C1 segment of cervical spinal cord (tissue), 14 donors: ENCODE measurements around the gene KRT13.

ENCODE experiments used
- DNase-seq, 14 donors: peaks; one replicate each; lab custom pipeline; 2025; lab: John Stamatoyannopoulos, UW

The KRT13 gene

GRCh38 chr17:41468346-41468745, 37.1 kb downstream of the KRT13 start:
- no peak for DNase-seq

DNA sequence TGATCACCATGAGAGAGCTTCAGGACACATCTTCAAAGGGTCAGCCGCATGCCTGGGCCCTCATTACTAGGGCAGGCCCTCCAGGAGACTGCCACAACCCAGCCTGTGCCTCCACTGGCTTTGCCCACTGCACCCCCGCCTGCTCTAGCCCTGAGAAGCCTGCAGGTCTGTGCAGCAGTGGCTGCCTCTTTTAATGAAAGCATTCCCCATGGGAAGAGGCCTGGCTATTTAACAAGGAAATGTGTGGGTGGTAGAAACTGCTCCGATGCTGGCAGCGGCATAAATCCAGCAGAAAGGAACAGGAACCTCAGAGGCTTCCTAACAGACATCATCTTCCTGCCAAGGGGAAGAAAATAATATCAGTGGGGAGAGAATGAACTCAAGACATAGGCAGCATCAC, 37.9 kb downstream of the KRT13 start:
- DNase-seq, result no peak

DNA sequence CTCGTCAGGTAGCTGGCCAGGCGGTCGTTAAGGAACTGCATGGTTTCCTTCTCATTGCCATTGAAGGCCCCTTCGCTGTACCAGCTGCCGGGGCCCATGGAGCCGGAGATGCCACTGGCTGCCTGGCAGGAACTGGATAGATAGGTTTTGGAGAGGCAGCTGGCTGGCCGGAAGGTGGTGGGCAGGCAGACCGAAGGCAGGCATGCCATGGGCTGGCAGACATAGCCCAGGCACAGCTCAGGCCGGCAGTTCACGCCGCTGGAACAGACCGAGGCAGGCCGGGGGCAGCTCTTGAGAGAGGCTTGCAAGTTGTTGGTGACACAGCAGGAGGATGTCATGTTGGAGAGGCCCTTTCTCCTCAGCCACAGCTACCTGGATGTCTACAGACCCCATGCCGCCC, 38.4 kb downstream of the KRT13 start, which contains the start of gene KRT32:
TSS of gene KRT32 (minus strand) at position 399 of the 400 bp plus-strand sequence. CDS start at position 338, 61 bp downstream.
- DNase-seq, result no peak

GRCh38 chr17:41464682-41465081, 40.7 kb downstream of the KRT13 start:
- DNase-seq, result no peak

DNA sequence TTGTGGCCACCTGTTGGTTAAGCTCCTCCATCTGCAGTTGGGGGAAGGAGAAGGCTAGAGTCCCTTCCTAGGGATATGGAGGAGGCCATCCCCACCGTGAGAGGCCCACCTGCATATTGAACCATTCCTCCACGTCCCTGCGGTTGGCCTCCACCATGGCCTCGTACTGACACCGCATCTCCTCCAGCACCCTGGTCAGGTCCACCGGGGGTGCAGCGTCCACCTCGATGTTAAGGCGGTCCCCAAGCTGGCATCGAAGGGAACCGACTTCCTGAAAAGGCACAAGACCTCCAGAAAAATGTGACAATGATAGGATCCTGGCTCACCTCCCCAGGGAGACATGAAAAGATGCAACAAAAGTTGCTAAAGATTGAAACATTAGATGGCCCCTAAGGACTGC, 41.2 kb downstream of the KRT13 start:
- no peak for DNase-seq

DNA sequence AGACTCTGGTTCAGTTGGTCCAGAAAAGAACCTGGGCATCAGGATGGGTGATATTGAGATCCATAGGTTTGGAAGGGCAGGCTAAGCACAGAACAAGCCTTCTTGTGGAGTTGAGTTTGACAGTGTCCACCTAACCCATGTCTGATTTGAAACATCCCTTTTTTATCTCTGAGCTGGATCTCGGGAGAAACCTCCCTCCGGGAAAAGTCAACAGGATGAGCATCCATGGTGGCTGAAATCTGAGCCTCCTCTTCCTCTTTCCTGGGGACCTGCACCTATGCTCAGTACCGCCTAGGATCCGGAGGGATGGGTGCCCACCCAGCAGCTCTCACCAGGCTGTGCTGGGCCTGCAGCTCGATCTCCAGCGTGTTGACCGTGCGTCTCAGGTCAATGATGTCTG, 41.7 kb downstream of the KRT13 start:
- DNase-seq, result no peak

GRCh38 chr17:41462705-41463104, 42.7 kb downstream of the KRT13 start:
- no peak for DNase-seq

DNA sequence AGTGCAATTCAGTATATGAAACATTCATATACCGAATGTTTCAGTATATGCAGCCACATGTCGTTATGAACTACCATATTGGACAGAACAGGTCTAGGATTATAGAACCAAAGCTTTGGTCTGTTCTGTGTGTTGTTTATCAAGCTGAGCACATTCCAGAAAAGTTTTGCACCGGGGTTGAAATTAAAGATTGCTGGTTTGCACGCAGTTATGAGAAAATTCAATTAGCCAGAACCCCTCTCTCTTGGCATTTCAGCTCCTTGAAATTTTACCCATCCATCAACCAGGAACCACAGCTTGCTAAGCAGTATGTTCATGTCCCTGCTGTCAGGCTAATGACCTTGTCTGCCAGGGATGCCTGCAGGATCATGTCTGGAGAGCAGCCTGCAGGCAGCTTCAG, 47.7 kb downstream of the KRT13 start:
- no peak for DNase-seq

GRCh38 chr17:41456204-41456603, 49.2 kb downstream of the KRT13 start:
- DNase-seq, result no peak

GRCh38 chr17:41455236-41455635, 50.2 kb downstream of the KRT13 start:
- no peak for DNase-seq

DNA sequence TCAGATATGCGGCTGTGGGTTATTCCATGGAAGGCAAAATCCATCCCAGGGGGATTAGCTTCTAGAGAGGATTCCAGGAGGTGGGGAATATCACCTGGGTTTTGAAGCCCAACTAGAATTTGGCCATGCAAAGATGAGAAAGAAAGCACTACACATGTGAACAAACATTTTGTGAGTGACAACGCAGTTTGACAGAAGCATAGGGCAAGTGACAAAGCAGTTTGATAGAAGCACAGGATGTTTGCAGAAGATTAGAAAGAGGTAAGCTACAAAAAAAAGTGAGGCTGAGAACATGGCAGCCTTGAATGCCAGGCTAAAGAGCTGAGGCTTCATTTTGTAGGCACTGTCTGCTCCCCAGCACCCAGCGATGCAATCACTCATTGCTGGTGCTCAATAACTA, 52.3 kb downstream of the KRT13 start:
- DNase-seq, result no peak

- DNase-seq, result no peak
These were observed 53.1 kb downstream of the KRT13 start for GRCh38 chr17:41452281-41452680.

DNA sequence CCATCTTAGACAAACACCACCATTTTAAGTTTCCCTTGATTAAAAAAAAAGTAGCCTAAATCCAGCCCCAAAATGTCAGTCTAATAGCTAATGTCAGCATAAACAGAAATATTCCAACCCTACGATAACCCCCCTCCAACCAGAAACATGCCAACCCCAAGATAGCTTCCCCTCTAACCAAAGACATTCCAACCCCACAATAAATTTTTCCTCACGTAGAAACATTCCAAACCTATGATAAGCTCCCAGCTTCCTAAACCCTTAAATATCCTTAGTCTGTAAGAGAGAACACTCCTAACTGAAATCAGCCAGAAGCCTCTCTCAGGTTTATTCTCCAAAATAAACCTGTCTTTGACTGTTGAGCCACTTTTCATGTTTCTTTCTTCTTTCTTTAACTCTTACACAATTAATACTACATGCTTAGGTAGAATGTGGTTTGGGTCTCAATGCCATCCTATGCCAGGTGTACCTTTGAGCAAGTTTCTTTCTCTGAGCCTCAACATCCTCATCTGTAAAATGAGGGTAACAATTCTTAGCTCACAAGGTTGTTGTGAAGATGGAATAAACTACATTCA, 54.2 kb downstream of the KRT13 start:
- no peak for DNase-seq
